Dendritic cell treated with granulocyte-macrophage colony-stimulating factor and Interleukin-4, amounts not matched to agents 40 ng/mL and 50 ng/mL, for 4 days (primary cell): ENCODE results near the gene COL21A1.

Source experiments
- H3K27ac Mint-ChIP-seq: one replicate; pipeline ENCODE4 v1.8.0; 2022; ENCODE audit warnings: mild to moderate bottlenecking, mixed read lengths
- H3K27me3 Mint-ChIP-seq: one replicate; pipeline ENCODE4 v1.8.0; 2022; ENCODE audit warnings: mild to moderate bottlenecking, mixed read lengths
- H3K36me3 Mint-ChIP-seq: one replicate; pipeline ENCODE4 v1.8.0; 2022; ENCODE audit warnings: low read depth, mixed read lengths
- H3K4me1 Mint-ChIP-seq: one replicate; pipeline ENCODE4 v1.8.0; 2022; ENCODE audit warnings: low read depth, mixed read lengths
- H3K4me3 Mint-ChIP-seq: one replicate; pipeline ENCODE4 v1.8.0; 2022; ENCODE audit warnings: mild to moderate bottlenecking, moderate library complexity, mixed read lengths
- H3K9me3 Mint-ChIP-seq: one replicate; pipeline ENCODE4 v1.8.0; 2022; ENCODE audit warnings: mixed read lengths
- intact Hi-C: fragments of 100-400 bp; cut with micrococcal nuclease; formaldehyde crosslinking; loops from one replicate; pipeline ENCODE4 v1.15.0; 2022

COL21A1 gene

GRCh38 chr6:56246881-56247653 lies at the start of gene COL21A1:
Gene COL21A1, minus strand, starts transcription at chr6:56247580. Its CDS starts 64,962 bp downstream, at chr6:56182618.
- no peak within 1 kb of the TSS for H3K4me3 Mint-ChIP-seq
- no peak within 1 kb of the TSS for H3K27ac Mint-ChIP-seq
- H3K4me1 Mint-ChIP-seq = peaks cover 20% of the 10 kb centered on the region
- no peaks in the 10 kb centered on the region for H3K36me3 Mint-ChIP-seq
- no peaks in the 10 kb centered on the region for H3K9me3 Mint-ChIP-seq
- intact Hi-C loops = no loop called here
- H3K27me3 Mint-ChIP-seq = peaks cover 38% of the 10 kb centered on the region

- Mint-ChIP-seq H3K9me3 (no peaks in the 10 kb centered on the region), H3K4me1 (no peaks in the 10 kb centered on the region), H3K4me3 (no peak overlapping the region), H3K27me3 (no peaks in the 10 kb centered on the region), H3K36me3 (no peaks in the 10 kb centered on the region), H3K27ac (no peak overlapping the region)
- intact Hi-C loops = loop anchor here (1.0 kb wide), 1 partner anchor 313 kb away; no protein-coding TSS in a partner anchor
Measured at GRCh38 chr6:56293781-56294180, 46.4 kb upstream of the COL21A1 start.

DNA sequence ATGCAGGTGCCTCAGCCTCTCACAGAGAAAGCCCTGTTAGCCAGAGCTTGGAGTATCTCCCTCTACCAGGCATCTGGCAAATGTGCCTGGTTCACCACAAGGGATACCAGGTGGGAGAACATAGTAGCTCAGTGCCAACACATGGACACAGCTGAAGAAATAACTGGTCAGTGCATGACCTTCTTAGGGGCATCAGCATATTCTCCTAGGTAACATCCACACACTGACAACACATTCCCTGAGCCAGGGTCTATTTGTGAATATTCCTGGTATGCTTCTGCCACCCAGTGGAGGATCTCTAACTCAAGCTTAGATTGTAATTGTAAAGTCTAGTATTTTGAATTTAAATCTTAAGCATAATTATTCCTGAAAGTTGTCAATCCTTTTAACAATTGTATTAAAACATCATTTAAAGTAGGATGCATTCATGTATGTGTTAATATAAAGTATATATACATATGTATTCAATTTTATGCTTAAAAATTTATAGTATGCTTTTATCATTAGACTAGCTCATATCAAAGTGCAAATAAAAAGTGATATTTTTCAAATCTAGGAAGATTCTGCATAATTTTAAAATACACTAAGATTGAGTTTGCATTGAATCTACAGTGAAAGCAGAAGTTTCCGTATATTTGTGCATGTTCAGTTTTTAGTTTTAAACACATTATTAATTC lies 45.3 kb upstream of the COL21A1 start:
- H3K9me3 Mint-ChIP-seq = no peaks in the 10 kb centered on the region
- H3K27me3 Mint-ChIP-seq = no peaks in the 10 kb centered on the region
- no peaks in the 10 kb centered on the region for H3K4me1 Mint-ChIP-seq
- no peak overlapping the region for H3K27ac Mint-ChIP-seq
- H3K36me3 Mint-ChIP-seq = no peaks in the 10 kb centered on the region
- intact Hi-C loops = no loop called here
- no peak overlapping the region for H3K4me3 Mint-ChIP-seq

- Mint-ChIP-seq H3K4me3 (no peak overlapping the region), H3K4me1 (no peaks in the 10 kb centered on the region), H3K9me3 (no peaks in the 10 kb centered on the region), H3K27ac (no peak overlapping the region), H3K27me3 (no peaks in the 10 kb centered on the region), H3K36me3 (no peaks in the 10 kb centered on the region)
- intact Hi-C loops = no loop called here
Measured at GRCh38 chr6:56291302-56291917, 44.0 kb upstream of the COL21A1 start.

DNA sequence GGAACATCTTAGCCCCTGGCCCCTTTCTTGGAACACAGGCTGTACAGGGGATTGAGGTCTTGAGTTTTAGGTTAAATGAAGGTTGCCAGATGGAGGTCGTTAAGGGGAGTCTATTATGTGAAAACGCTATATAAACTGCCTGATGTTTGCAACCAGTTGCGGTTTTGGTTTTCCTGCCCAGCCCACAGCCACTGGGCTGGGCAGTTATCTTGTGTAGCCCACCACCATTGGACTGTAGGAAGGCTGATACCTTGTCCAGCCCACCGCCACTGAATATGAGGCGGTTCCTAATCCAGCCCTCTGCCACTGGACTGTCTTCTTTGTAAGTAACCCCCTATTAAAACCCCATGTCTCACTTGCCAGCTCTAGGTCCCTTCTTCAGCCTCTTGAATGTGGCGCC lies 42.3 kb upstream of the COL21A1 start:
- intact Hi-C loops = no loop called here
- H3K36me3 Mint-ChIP-seq = no peaks in the 10 kb centered on the region
- no peak overlapping the region for H3K4me3 Mint-ChIP-seq
- no peaks in the 10 kb centered on the region for H3K27me3 Mint-ChIP-seq
- H3K9me3 Mint-ChIP-seq = no peaks in the 10 kb centered on the region
- no peak overlapping the region for H3K27ac Mint-ChIP-seq
- no peaks in the 10 kb centered on the region for H3K4me1 Mint-ChIP-seq

- intact Hi-C loops = no loop called here
- H3K4me1 Mint-ChIP-seq = no peaks in the 10 kb centered on the region
- H3K9me3 Mint-ChIP-seq = no peaks in the 10 kb centered on the region
- no peak overlapping the region for H3K27ac Mint-ChIP-seq
- no peaks in the 10 kb centered on the region for H3K36me3 Mint-ChIP-seq
- H3K4me3 Mint-ChIP-seq = no peak overlapping the region
- no peaks in the 10 kb centered on the region for H3K27me3 Mint-ChIP-seq
Measured at GRCh38 chr6:56288347-56288746, 41.0 kb upstream of the COL21A1 start.

- H3K36me3 Mint-ChIP-seq = no peaks in the 10 kb centered on the region
- H3K9me3 Mint-ChIP-seq = no peaks in the 10 kb centered on the region
- no peak overlapping the region for H3K27ac Mint-ChIP-seq
- H3K4me1 Mint-ChIP-seq = no peaks in the 10 kb centered on the region
- H3K27me3 Mint-ChIP-seq = no peaks in the 10 kb centered on the region
- H3K4me3 Mint-ChIP-seq = no peak overlapping the region
- intact Hi-C loops = no loop called here
Measured at GRCh38 chr6:56282391-56282790, 35.0 kb upstream of the COL21A1 start.

DNA sequence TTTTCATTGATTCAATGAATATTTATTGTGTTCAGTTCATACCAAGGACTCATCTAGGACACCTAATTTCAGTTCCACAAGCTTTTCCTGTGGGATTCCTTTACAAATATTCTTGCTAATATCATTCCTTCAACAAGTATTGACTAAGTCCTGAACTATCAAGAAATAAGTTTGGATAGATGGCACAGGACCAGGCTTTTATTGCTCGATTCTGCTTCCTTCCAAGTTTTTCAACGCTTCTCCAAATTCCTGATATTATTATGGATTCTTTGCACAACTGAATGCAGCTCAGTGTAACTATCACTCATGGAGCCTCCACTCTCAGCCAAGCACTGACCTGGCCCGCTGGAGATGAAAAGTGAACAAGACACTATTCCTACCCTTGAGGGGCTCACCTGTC lies 32.7 kb upstream of the COL21A1 start:
- Mint-ChIP-seq H3K27me3 (no peaks in the 10 kb centered on the region), H3K36me3 (no peaks in the 10 kb centered on the region), H3K9me3 (no peaks in the 10 kb centered on the region), H3K27ac (no peak overlapping the region), H3K4me1 (no peaks in the 10 kb centered on the region), H3K4me3 (no peak overlapping the region)
- intact Hi-C loops = no loop called here

DNA sequence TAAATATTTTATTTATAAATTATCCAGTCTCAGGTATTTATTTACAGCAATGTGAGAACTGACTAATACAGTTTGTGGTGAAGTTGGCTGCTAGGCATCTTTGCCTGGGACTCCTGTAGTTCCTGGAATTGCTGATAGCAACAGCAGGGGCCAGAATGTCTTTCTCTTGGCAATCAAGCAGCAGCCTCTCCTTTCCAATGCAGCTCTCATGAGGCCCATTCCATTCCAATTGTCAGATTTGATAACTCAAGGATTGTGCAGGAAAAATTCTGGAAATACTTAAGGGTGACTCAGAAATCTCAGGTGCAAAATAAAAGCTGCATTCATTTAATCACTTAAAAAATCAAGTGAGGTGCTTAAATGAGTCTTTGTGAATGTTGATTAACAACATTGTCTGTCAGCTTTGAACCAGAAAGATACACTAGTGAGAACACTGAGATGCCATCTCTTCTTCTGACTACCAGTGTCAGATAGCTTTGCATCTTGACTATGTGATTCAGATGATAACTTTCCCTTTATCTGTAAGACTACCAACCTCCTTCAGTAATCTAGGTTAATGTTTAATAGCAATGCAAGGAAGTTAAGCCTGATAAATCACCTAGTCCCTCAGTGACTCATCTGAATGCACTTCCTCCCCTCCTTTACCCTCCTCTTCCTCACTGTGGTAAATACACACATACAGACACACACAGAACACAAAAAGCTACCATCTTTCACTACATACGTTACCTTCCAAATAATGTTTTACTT lies 32.1 kb upstream of the COL21A1 start:
- Mint-ChIP-seq H3K4me1 (no peaks in the 10 kb centered on the region), H3K27me3 (no peaks in the 10 kb centered on the region), H3K4me3 (no peak overlapping the region), H3K9me3 (no peaks in the 10 kb centered on the region), H3K27ac (no peak overlapping the region), H3K36me3 (no peaks in the 10 kb centered on the region)
- intact Hi-C loops = no loop called here

- intact Hi-C loops = no loop called here
- Mint-ChIP-seq H3K27ac (no peak overlapping the region), H3K4me1 (no peaks in the 10 kb centered on the region), H3K36me3 (no peaks in the 10 kb centered on the region), H3K4me3 (no peak overlapping the region), H3K9me3 (peaks cover 4% of the 10 kb centered on the region), H3K27me3 (no peaks in the 10 kb centered on the region)
Measured at GRCh38 chr6:56278171-56278591, 30.8 kb upstream of the COL21A1 start.

DNA sequence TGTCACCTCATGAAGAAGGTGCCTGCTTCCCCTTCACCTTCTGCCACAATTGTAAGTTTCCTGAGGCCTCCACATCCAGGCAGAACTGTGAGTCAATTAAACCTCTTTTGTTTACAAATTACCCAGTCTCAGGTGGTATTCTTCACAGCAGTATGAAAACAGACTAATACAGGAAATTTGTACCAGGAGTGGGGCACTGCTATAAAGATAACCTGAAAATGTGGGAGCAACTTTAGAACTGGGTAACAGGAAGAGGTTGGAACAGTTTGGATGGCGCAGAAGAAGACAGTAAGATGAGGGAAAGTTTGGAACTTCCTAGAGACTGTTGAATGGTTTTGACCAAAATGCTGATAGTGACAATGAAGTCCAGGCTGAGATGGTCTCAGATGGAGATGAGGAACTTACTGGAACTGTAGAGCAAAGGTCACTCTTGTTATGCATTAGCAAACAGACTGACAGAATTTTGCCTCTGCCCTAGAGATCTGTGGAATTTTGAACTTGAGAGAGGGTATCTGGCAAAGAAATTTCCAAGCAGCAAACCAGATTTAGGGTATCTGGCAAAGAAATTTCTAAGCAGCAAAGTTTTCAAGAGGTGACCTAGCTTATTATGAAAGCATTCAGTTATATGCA lies 23.5 kb upstream of the COL21A1 start:
- intact Hi-C loops = no loop called here
- H3K9me3 Mint-ChIP-seq = peaks cover 36% of the 10 kb centered on the region
- H3K4me3 Mint-ChIP-seq = no peak overlapping the region
- H3K36me3 Mint-ChIP-seq = no peaks in the 10 kb centered on the region
- H3K27ac Mint-ChIP-seq = no peak overlapping the region
- no peaks in the 10 kb centered on the region for H3K4me1 Mint-ChIP-seq
- H3K27me3 Mint-ChIP-seq = no peaks in the 10 kb centered on the region

DNA sequence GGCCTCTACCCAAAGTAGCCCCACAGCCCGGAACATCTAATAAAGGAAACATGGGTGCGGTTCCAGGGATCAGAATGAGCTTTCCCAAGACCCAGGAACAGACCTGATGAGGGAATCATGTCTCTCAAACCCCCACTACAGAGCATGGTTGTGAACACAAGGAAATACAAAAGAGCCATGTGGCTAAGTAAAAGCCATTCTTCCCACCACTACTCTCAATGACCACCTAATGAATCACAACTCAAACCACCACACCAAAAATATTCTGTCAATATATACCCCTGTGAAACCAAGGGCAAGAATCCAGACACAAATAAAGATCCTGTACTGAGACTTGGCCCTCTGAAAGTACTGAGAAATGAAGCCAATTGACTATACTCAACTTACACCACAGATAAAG lies 20.9 kb upstream of the COL21A1 start:
- Mint-ChIP-seq H3K27me3 (no peaks in the 10 kb centered on the region), H3K36me3 (no peaks in the 10 kb centered on the region), H3K27ac (no peak overlapping the region), H3K4me1 (no peaks in the 10 kb centered on the region), H3K9me3 (peaks cover 33% of the 10 kb centered on the region), H3K4me3 (no peak overlapping the region)
- intact Hi-C loops = no loop called here

- Mint-ChIP-seq H3K27me3 (no peaks in the 10 kb centered on the region), H3K27ac (no peak overlapping the region), H3K4me1 (no peaks in the 10 kb centered on the region), H3K9me3 (peaks cover 11% of the 10 kb centered on the region), H3K4me3 (no peak overlapping the region), H3K36me3 (no peaks in the 10 kb centered on the region)
- intact Hi-C loops = no loop called here
Measured at GRCh38 chr6:56266011-56266410, 18.6 kb upstream of the COL21A1 start.
